GM15510 (cell line): Measurements from ENCODE around the gene GMEB2.

Source experiments
- POLR2A ChIP-seq: IDR thresholded peaks from 3 replicates; pipeline ENCODE4 v1.6.1; 2011; ENCODE audit warnings: borderline replicate concordance; ENCODE audit not compliant: insufficient read length; ENCODE audit errors: extremely low read depth

Gene GMEB2

GRCh38 chr20:63565021-63565698, 61.7 kb downstream of the GMEB2 start:
- TF ChIP-seq POLR2A: no peak

GRCh38 chr20:63564036-63564810, 62.7 kb downstream of the GMEB2 start:
- no peak for TF ChIP-seq POLR2A

GRCh38 chr20:63563225-63563935, 63.5 kb downstream of the GMEB2 start:
- no peak for TF ChIP-seq POLR2A

GRCh38 chr20:63562461-63563224, 64.3 kb downstream of the GMEB2 start:
- TF ChIP-seq POLR2A: no peak

- TF ChIP-seq POLR2A: no peak
These were observed 65.1 kb downstream of the GMEB2 start for GRCh38 chr20:63561624-63562396.

GRCh38 chr20:63560856-63561609, 65.9 kb downstream of the GMEB2 start:
- TF ChIP-seq POLR2A: no peak

- TF ChIP-seq POLR2A: no peak
These were observed 66.5 kb downstream of the GMEB2 start for GRCh38 chr20:63560333-63560805.

- TF ChIP-seq POLR2A: no peak
These were observed 68.0 kb downstream of the GMEB2 start for GRCh38 chr20:63558804-63559484.

- TF ChIP-seq POLR2A: no peak
These were observed 69.4 kb downstream of the GMEB2 start for GRCh38 chr20:63557481-63557891.

GRCh38 chr20:63556873-63557478, 69.9 kb downstream of the GMEB2 start:
- no peak for TF ChIP-seq POLR2A

GRCh38 chr20:63555661-63556381, 71.1 kb downstream of the GMEB2 start:
- no peak for TF ChIP-seq POLR2A
